Stimulated activated effector memory CD8-positive, alpha-beta T cell treated with anti-CD3 and anti-CD28 coated beads, Interleukin-12 subunit alpha, Interleukin-12 subunit beta, amount 100 ng/mL, for 72 hours (primary cell): ENCODE data around the gene ISL1.

Experiments
- ATAC-seq: fragments of 150-1000 bp; cut with Tn5 transposase; 2 replicates; pipeline ENCODE4 v1.10.0; 2021
- DNase-seq, 2 donors: peaks; one replicate each; pipeline ENCODE4 v3.0.0; 2021 to 2022; ENCODE audit warnings: low spot score in 2 of 2
- H3K27ac Mint-ChIP-seq: one replicate; pipeline ENCODE4 v1.8.0; 2022; ENCODE audit warnings: mild to moderate bottlenecking, mixed read lengths
- H3K36me3 Mint-ChIP-seq: one replicate; pipeline ENCODE4 v1.8.0; 2022; ENCODE audit warnings: mild to moderate bottlenecking, mixed read lengths
- H3K4me1 Mint-ChIP-seq: one replicate; pipeline ENCODE4 v1.8.0; 2022; ENCODE audit warnings: mixed read lengths
- H3K4me3 Mint-ChIP-seq: one replicate; pipeline ENCODE4 v1.8.0; 2022; ENCODE audit warnings: mild to moderate bottlenecking, mixed read lengths
- H3K9me3 Mint-ChIP-seq: one replicate; pipeline ENCODE4 v1.8.0; 2022; ENCODE audit warnings: mixed read lengths

Gene ISL1

GRCh38 chr5:51381761-51382474 lies 1.3 kb upstream of the ISL1 start:
- H3K36me3 Mint-ChIP-seq: no peaks in the 10 kb centered on the region
- H3K9me3 Mint-ChIP-seq: no peaks in the 10 kb centered on the region
- DNase-seq (no peak), ATAC-seq (no peak)
- no peak overlapping the region for H3K4me3 Mint-ChIP-seq
- no peak overlapping the region for H3K27ac Mint-ChIP-seq
- H3K4me1 Mint-ChIP-seq: peaks cover 7% of the 10 kb centered on the region

GRCh38 chr5:51382521-51383130 lies 622 bp upstream of the ISL1 start:
- Mint-ChIP-seq H3K27ac (no peak overlapping the region), H3K4me1 (peaks cover 7% of the 10 kb centered on the region), H3K36me3 (no peaks in the 10 kb centered on the region), H3K4me3 (no peak overlapping the region), H3K9me3 (no peaks in the 10 kb centered on the region)
- no peak for DNase-seq
- no peak for ATAC-seq

- Mint-ChIP-seq H3K9me3 (no peaks in the 10 kb centered on the region), H3K36me3 (no peaks in the 10 kb centered on the region), H3K4me1 (no peaks in the 10 kb centered on the region), H3K4me3 (no peak overlapping the region), H3K27ac (no peak overlapping the region)
- no peak for ATAC-seq
- no peak for DNase-seq
Observed at GRCh38 chr5:51384281-51384840, 1.1 kb downstream of the ISL1 start.

GRCh38 chr5:51385216-51385615 lies 2.0 kb downstream of the ISL1 start:
- no peak for DNase-seq
- no peak overlapping the region for H3K27ac Mint-ChIP-seq

GRCh38 chr5:51386916-51387883 lies 4.0 kb downstream of the ISL1 start:
- DNase-seq (no peak), ATAC-seq (no peak)
- no peaks in the 10 kb centered on the region for H3K36me3 Mint-ChIP-seq
- no peaks in the 10 kb centered on the region for H3K4me1 Mint-ChIP-seq
- H3K4me3 Mint-ChIP-seq: no peak overlapping the region
- peaks cover 2% of the 10 kb centered on the region for H3K9me3 Mint-ChIP-seq
- H3K27ac Mint-ChIP-seq: no peak overlapping the region

More at GRCh38 chr5:51385216-51385615, 2.0 kb downstream of the ISL1 start:
- no peaks in the 10 kb centered on the region for H3K9me3 Mint-ChIP-seq
- no peaks in the 10 kb centered on the region for H3K36me3 Mint-ChIP-seq
- H3K4me3 Mint-ChIP-seq: no peak overlapping the region
- no peaks in the 10 kb centered on the region for H3K4me1 Mint-ChIP-seq
- no peak for ATAC-seq

- Mint-ChIP-seq H3K4me3 (no peak overlapping the region), H3K27ac (no peak overlapping the region), H3K36me3 (no peaks in the 10 kb centered on the region), H3K9me3 (peaks cover 6% of the 10 kb centered on the region), H3K4me1 (no peaks in the 10 kb centered on the region)
- no peak for ATAC-seq
- no peak for DNase-seq
Observed at GRCh38 chr5:51387884-51388275, 4.6 kb downstream of the ISL1 start.

- no peak overlapping the region for H3K4me3 Mint-ChIP-seq
- no peak overlapping the region for H3K27ac Mint-ChIP-seq
- H3K4me1 Mint-ChIP-seq: no peaks in the 10 kb centered on the region
- no peaks in the 10 kb centered on the region for H3K36me3 Mint-ChIP-seq
- H3K9me3 Mint-ChIP-seq: peaks cover 6% of the 10 kb centered on the region
- DNase-seq (no peak), ATAC-seq (no peak)
Observed at GRCh38 chr5:51388488-51389287, 5.4 kb downstream of the ISL1 start.

- ATAC-seq: no peak
- peaks cover 6% of the 10 kb centered on the region for H3K9me3 Mint-ChIP-seq
- no peak overlapping the region for H3K4me3 Mint-ChIP-seq
- H3K36me3 Mint-ChIP-seq: no peaks in the 10 kb centered on the region
- DNase-seq: no peak
- H3K27ac Mint-ChIP-seq: no peak overlapping the region
- no peaks in the 10 kb centered on the region for H3K4me1 Mint-ChIP-seq
Observed at GRCh38 chr5:51389288-51389576, 6.0 kb downstream of the ISL1 start.

GRCh38 chr5:51389577-51390463 lies 6.6 kb downstream of the ISL1 start:
- no peak for ATAC-seq
- no peak for DNase-seq
- Mint-ChIP-seq H3K36me3 (no peaks in the 10 kb centered on the region), H3K27ac (no peak overlapping the region), H3K4me3 (no peak overlapping the region), H3K9me3 (peaks cover 6% of the 10 kb centered on the region), H3K4me1 (no peaks in the 10 kb centered on the region)

GRCh38 chr5:51391175-51391574 lies 7.9 kb downstream of the ISL1 start:
- no peak overlapping the region for H3K4me3 Mint-ChIP-seq
- H3K27ac Mint-ChIP-seq: no peak overlapping the region
- no peaks in the 10 kb centered on the region for H3K36me3 Mint-ChIP-seq
- H3K9me3 Mint-ChIP-seq: peaks cover 10% of the 10 kb centered on the region
- no peaks in the 10 kb centered on the region for H3K4me1 Mint-ChIP-seq
- ATAC-seq (no peak), DNase-seq (no peak)

GRCh38 chr5:51392689-51393199 lies 9.5 kb downstream of the ISL1 start:
- H3K27ac Mint-ChIP-seq: no peak overlapping the region
- ATAC-seq: no peak
- no peak overlapping the region for H3K4me3 Mint-ChIP-seq
- no peaks in the 10 kb centered on the region for H3K36me3 Mint-ChIP-seq
- no peaks in the 10 kb centered on the region for H3K4me1 Mint-ChIP-seq
- no peak for DNase-seq
- H3K9me3 Mint-ChIP-seq: peaks cover 11% of the 10 kb centered on the region

GRCh38 chr5:51394609-51395008 lies 11.4 kb downstream of the ISL1 start:
- no peaks in the 10 kb centered on the region for H3K36me3 Mint-ChIP-seq
- peaks cover 11% of the 10 kb centered on the region for H3K9me3 Mint-ChIP-seq

GRCh38 chr5:51395245-51395644 lies 12.0 kb downstream of the ISL1 start:
- Mint-ChIP-seq H3K4me1 (no peaks in the 10 kb centered on the region), H3K4me3 (no peak overlapping the region), H3K36me3 (no peaks in the 10 kb centered on the region), H3K27ac (no peak overlapping the region), H3K9me3 (peaks cover 11% of the 10 kb centered on the region)
- no peak for ATAC-seq
- DNase-seq: no peak

More at GRCh38 chr5:51394609-51395008, 11.4 kb downstream of the ISL1 start:
- Mint-ChIP-seq H3K4me3 (no peak overlapping the region), H3K4me1 (no peaks in the 10 kb centered on the region), H3K27ac (no peak overlapping the region)
- DNase-seq (no peak), ATAC-seq (no peak)
